Measurements from ENCODE around the gene SLC35B2. TPM values are rescaled to one million over a fixed set of nuclear protein-coding genes. Genes with fewer than 3 reads are reported as not detected.

The SLC35B2 gene
- total and polyA plus RNA-seq, 9 of the 15 experiments (the other 6 are each of a cell fraction or from before 2014, with no cell fraction given), result 14.5 to 59.1 (median 47.1) TPM

GRCh38 chr6:44219053-44219814 is 38.1 kb downstream of the SLC35B2 start (continued):
- TF ChIP-seq POLR2AphosphoS5 (IDR thresholded peaks at IDR 0.05; ENCODE audit: control insufficient read depth, insufficient read depth, low read depth, low read length), result peak; percentile 61; the same call in 1 of the 2 replicates
- 0 out of 2 replicates have a peak, but pooled peaks have one; percentile 74 for TF ChIP-seq ZNF76 (CRISPR knock-in tag; IDR thresholded peaks at IDR 0.05; ENCODE audit: borderline replicate concordance)
- TF ChIP-seq TAF1 (IDR thresholded peaks at IDR 0.05; ENCODE audit: control insufficient read depth, extremely low read depth, insufficient read depth, low read length, severe bottlenecking), result peak; percentile 48
- TF ChIP-seq, protein P1, sequence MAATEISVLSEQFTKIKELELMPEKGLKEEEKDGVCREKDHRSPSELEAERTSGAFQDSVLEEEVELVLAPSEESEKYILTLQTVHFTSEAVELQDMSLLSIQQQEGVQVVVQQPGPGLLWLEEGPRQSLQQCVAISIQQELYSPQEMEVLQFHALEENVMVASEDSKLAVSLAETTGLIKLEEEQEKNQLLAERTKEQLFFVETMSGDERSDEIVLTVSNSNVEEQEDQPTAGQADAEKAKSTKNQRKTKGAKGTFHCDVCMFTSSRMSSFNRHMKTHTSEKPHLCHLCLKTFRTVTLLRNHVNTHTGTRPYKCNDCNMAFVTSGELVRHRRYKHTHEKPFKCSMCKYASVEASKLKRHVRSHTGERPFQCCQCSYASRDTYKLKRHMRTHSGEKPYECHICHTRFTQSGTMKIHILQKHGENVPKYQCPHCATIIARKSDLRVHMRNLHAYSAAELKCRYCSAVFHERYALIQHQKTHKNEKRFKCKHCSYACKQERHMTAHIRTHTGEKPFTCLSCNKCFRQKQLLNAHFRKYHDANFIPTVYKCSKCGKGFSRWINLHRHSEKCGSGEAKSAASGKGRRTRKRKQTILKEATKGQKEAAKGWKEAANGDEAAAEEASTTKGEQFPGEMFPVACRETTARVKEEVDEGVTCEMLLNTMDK (IDR thresholded peaks at IDR 0.05; ENCODE audit: borderline replicate concordance, insufficient read depth, low read depth, low read length, poor library complexity, severe bottlenecking), result no peak
- TF ChIP-seq L3MBTL2 (IDR thresholded peaks at IDR 0.05), result peak; percentile 94
- no peak for TF ChIP-seq NFXL1 (CRISPR knock-in tag; IDR thresholded peaks at IDR 0.05)
- TF ChIP-seq SMARCB1 (IDR thresholded peaks at IDR 0.05; ENCODE audit: insufficient read length, low read depth), result no peak
- no peak for TF ChIP-seq SNRNP70 (optimal IDR thresholded peaks at IDR 0.05; ENCODE audit: low read depth, low read length)
- TF ChIP-seq KDM4B (IDR thresholded peaks at IDR 0.05; ENCODE audit: borderline replicate concordance in 2 of 2, low read depth in 1 of 2), result peak in 1 of 2 experiments; percentile 43; a peak in 1 of 4 replicates
- no peak for TF ChIP-seq JUN (IDR thresholded peaks at IDR 0.05; ENCODE audit: borderline replicate concordance, low read depth, low read length)
- TF ChIP-seq JUN (CRISPR knock-in tag; IDR thresholded peaks at IDR 0.05; ENCODE audit: borderline replicate concordance), result no peak
- TF ChIP-seq HINFP (tag; conservative IDR thresholded peaks at IDR 0.05; ENCODE audit: low read depth), result no peak
- TF ChIP-seq HSF4 (CRISPR knock-in tag; IDR thresholded peaks at IDR 0.05; ENCODE audit: borderline replicate concordance), result no peak
- peak; percentile 58 for TF ChIP-seq SAP30 (IDR thresholded peaks at IDR 0.05; ENCODE audit: borderline replicate concordance, insufficient read depth, low read depth, low read length, poor library complexity, severe bottlenecking)

Data from K562 (cell line).